Measurements from ENCODE around the gene TSPEAR. TPM values are rescaled to one million over a fixed set of nuclear protein-coding genes. Genes with fewer than 3 reads are reported as not detected.

TSPEAR gene
- total and polyA plus RNA-seq, 2 donors from 2014 or later = 0.09 to 0.22 TPM

- intact Hi-C loops (cut with DNase I) = no loop called here
- DNase-seq (peak in 1 of 5 donors; percentile 47), FAIRE-seq (no peak)
These were observed 250.4 kb downstream of the TSPEAR start for GRCh38 chr21:44461005-44461404.

GRCh38 chr21:44460441-44460755 lies 251.0 kb downstream of the TSPEAR start:
- Histone ChIP-seq H3K36me3 (ENCODE audit: control insufficient read depth in 2 of 3, insufficient read depth in 3 of 3, low read length in 3 of 3) (no peaks in the 10 kb centered on the region), H3K9me3 (ENCODE audit: control insufficient read depth in 2 of 3, insufficient read depth in 1 of 3, low read length in 3 of 3) (no peaks in the 10 kb centered on the region), H3K4me1 (ENCODE audit: control insufficient read depth in 2 of 3, insufficient read depth in 2 of 3, low read depth in 1 of 3, low read length in 3 of 3) (no peaks in the 10 kb centered on the region), H3K27me3 (ENCODE audit: control insufficient read depth, insufficient read depth, low read length) (no peaks in the 10 kb centered on the region), H3K27ac (ENCODE audit: low read depth in 2 of 2, low read length in 2 of 2) (no peak overlapping the region), H3K9ac (ENCODE audit: low read length in 3 of 3) (no peak overlapping the region), H3K4me3 (ENCODE audit: low read length in 3 of 3) (no peak overlapping the region)
- FAIRE-seq (no peak), DNase-seq (no peak)
- TF ChIP-seq, protein P1, sequence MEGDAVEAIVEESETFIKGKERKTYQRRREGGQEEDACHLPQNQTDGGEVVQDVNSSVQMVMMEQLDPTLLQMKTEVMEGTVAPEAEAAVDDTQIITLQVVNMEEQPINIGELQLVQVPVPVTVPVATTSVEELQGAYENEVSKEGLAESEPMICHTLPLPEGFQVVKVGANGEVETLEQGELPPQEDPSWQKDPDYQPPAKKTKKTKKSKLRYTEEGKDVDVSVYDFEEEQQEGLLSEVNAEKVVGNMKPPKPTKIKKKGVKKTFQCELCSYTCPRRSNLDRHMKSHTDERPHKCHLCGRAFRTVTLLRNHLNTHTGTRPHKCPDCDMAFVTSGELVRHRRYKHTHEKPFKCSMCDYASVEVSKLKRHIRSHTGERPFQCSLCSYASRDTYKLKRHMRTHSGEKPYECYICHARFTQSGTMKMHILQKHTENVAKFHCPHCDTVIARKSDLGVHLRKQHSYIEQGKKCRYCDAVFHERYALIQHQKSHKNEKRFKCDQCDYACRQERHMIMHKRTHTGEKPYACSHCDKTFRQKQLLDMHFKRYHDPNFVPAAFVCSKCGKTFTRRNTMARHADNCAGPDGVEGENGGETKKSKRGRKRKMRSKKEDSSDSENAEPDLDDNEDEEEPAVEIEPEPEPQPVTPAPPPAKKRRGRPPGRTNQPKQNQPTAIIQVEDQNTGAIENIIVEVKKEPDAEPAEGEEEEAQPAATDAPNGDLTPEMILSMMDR (IDR thresholded peaks at IDR 0.05; ENCODE audit: borderline replicate concordance, extremely low read depth, insufficient read depth) = no peak
- intact Hi-C loops (cut with DNase I) = no loop called here

More at GRCh38 chr21:44461005-44461404, 250.4 kb downstream of the TSPEAR start:
- TF ChIP-seq, protein P1 (IDR thresholded peaks at IDR 0.05; ENCODE audit: borderline replicate concordance, extremely low read depth, insufficient read depth) = no peak
- Histone ChIP-seq H3K4me3 (ENCODE audit: low read length in 3 of 3) (no peak overlapping the region), H3K27me3 (ENCODE audit: control insufficient read depth, insufficient read depth, low read length) (no peaks in the 10 kb centered on the region), H3K27ac (ENCODE audit: low read depth in 2 of 2, low read length in 2 of 2) (no peak overlapping the region), H3K4me1 (ENCODE audit: control insufficient read depth in 2 of 3, insufficient read depth in 2 of 3, low read depth in 1 of 3, low read length in 3 of 3) (no peaks in the 10 kb centered on the region), H3K36me3 (ENCODE audit: control insufficient read depth in 2 of 3, insufficient read depth in 3 of 3, low read length in 3 of 3) (no peaks in the 10 kb centered on the region), H3K9ac (ENCODE audit: low read length in 3 of 3) (no peak overlapping the region), H3K9me3 (ENCODE audit: control insufficient read depth in 2 of 3, insufficient read depth in 1 of 3, low read length in 3 of 3) (no peaks in the 10 kb centered on the region)

DNA sequence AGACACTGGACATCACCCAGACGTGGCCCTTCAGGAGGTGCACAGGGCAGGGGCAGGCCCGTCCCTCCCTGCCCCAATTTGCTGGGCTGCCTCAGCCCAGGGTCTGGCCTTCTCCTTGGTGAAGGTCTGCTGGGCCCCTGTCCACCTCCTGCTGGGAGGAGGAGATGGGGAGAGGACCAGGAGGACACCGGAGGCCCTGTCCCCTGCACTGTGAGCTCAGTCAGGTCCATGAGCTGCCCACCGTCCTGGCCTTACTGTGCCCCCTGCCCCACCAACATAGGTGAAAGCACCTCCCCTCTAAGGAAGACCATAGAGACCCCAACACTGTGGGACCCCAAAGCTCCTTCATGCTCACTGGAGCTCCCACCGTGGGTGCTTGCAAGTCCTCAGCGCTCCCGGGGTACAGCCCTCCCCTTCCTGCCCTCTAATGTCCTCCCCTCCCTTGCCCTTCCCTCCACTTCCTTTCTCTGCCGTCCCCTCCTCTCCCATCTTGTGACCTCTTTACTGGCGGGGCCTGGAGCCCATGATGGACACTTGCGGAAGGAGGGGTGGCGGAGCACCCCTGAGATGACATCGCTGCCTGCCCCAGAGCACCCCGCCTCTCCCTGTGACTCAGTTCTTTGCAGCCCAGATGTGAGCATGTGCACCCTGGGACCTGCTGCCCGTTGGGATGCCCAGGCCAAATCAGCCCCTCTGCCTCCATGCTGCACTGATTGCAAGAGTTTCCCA lies 251.5 kb downstream of the TSPEAR start:
- FAIRE-seq (no peak), DNase-seq (no peak)
- Histone ChIP-seq H3K27me3 (ENCODE audit: control insufficient read depth, insufficient read depth, low read length) (no peaks in the 10 kb centered on the region), H3K4me3 (ENCODE audit: low read length in 3 of 3) (no peak overlapping the region), H3K36me3 (ENCODE audit: control insufficient read depth in 2 of 3, insufficient read depth in 3 of 3, low read length in 3 of 3) (no peaks in the 10 kb centered on the region), H3K27ac (ENCODE audit: low read depth in 2 of 2, low read length in 2 of 2) (no peak overlapping the region), H3K9me3 (ENCODE audit: control insufficient read depth in 2 of 3, insufficient read depth in 1 of 3, low read length in 3 of 3) (no peaks in the 10 kb centered on the region), H3K9ac (ENCODE audit: low read length in 3 of 3) (no peak overlapping the region), H3K4me1 (ENCODE audit: control insufficient read depth in 2 of 3, insufficient read depth in 2 of 3, low read depth in 1 of 3, low read length in 3 of 3) (no peaks in the 10 kb centered on the region)
- TF ChIP-seq, protein P1 (IDR thresholded peaks at IDR 0.05; ENCODE audit: borderline replicate concordance, extremely low read depth, insufficient read depth) = no peak
- intact Hi-C loops (cut with DNase I) = no loop called here

Measured in kidney (tissue), 14 donors.